ENCODE results near the gene BABAM2. TPM values are rescaled to one million over a fixed set of nuclear protein-coding genes. Genes with fewer than 3 reads are reported as not detected.

The BABAM2 gene
- total and polyA plus RNA-seq, 9 of the 15 experiments (the other 6 are each of a cell fraction or from before 2014, with no cell fraction given), result 10.9 to 37.4 (median 25.6) TPM

GRCh38 chr2:28048341-28048740 is 157.8 kb downstream of the BABAM2 start:
- no peaks in the 10 kb centered on the region for H3K9me1 ChIP-seq (ENCODE audit: control insufficient read depth, insufficient read depth, low read length)
- intact Hi-C loops (cut with micrococcal nuclease) (no loop called here), in situ Hi-C loops (cut with MboI) (no loop called here)
- TF ChIP-seq CBX2 (IDR thresholded peaks at IDR 0.05; ENCODE audit: insufficient read depth, low read length, poor library complexity, severe bottlenecking) (no peak), ZNF324 (CRISPR knock-in tag; IDR thresholded peaks at IDR 0.05) (no peak), CLOCK (CRISPR knock-in tag; IDR thresholded peaks at IDR 0.05; ENCODE audit: borderline replicate concordance) (no peak), CBX8 (IDR thresholded peaks at IDR 0.05; ENCODE audit: borderline replicate concordance, extremely low read depth, low read depth, low read length, poor library complexity, severe bottlenecking) (no peak), CCNT2 (IDR thresholded peaks at IDR 0.05; ENCODE audit: borderline replicate concordance, extremely low read depth, insufficient read length, low read depth, low read length) (no peak), ARHGAP35 (IDR thresholded peaks at IDR 0.05; ENCODE audit: partially characterized antibody) (no peak), RNF219 (CRISPR knock-in tag; IDR thresholded peaks at IDR 0.05) (no peak), TCF7 (IDR thresholded peaks at IDR 0.05; ENCODE audit: borderline replicate concordance) (no peak)
- TF ChIP-seq, protein P1, sequence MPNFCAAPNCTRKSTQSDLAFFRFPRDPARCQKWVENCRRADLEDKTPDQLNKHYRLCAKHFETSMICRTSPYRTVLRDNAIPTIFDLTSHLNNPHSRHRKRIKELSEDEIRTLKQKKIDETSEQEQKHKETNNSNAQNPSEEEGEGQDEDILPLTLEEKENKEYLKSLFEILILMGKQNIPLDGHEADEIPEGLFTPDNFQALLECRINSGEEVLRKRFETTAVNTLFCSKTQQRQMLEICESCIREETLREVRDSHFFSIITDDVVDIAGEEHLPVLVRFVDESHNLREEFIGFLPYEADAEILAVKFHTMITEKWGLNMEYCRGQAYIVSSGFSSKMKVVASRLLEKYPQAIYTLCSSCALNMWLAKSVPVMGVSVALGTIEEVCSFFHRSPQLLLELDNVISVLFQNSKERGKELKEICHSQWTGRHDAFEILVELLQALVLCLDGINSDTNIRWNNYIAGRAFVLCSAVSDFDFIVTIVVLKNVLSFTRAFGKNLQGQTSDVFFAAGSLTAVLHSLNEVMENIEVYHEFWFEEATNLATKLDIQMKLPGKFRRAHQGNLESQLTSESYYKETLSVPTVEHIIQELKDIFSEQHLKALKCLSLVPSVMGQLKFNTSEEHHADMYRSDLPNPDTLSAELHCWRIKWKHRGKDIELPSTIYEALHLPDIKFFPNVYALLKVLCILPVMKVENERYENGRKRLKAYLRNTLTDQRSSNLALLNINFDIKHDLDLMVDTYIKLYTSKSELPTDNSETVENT (CRISPR knock-in tag; IDR thresholded peaks at IDR 0.05), result no peak
- H3K9ac ChIP-seq (ENCODE audit: insufficient read depth in 1 of 2, low read depth in 2 of 2, low read length in 2 of 2), result no peak overlapping the region
- ATAC-seq, result no peak
- FAIRE-seq, result no peak
- no peak overlapping the region for H3K4me2 ChIP-seq (ENCODE audit: insufficient read depth, low read length)
- H3K9me3 ChIP-seq (replicated peaks; ENCODE audit: control insufficient read depth, insufficient read depth, low read depth, low read length), result no peaks in the 10 kb centered on the region
- no peaks in the 10 kb centered on the region for H4K20me1 ChIP-seq (replicated peaks; ENCODE audit: control insufficient read depth, insufficient read depth, low read length)
- no TSS peak for BruUV-seq (replicated peaks)
- no peak overlapping the region for H3K27ac ChIP-seq (ENCODE audit: extremely low read depth, low read depth, low read length)
- no peak overlapping the region for H3K4me3 ChIP-seq
- no peaks in the 10 kb centered on the region for H3K79me2 ChIP-seq (ENCODE audit: control insufficient read depth, insufficient read depth, low read length)
- H3K27me3 ChIP-seq (ENCODE audit: control insufficient read depth in 2 of 2, insufficient read depth in 2 of 2, low read length in 2 of 2), result no peaks in the 10 kb centered on the region
- no peak for DNase-seq (ENCODE audit: extremely low read depth in 1 of 4, low spot score in 3 of 4)
- H3K36me3 ChIP-seq (ENCODE audit: control insufficient read depth, insufficient read depth, low read length), result no peaks in the 10 kb centered on the region
- ChIA-PET POLR2A (no interaction called here), CTCF (ENCODE audit: low intra/inter-chr PET ratio) (no interaction called here)
- WGBS (ENCODE audit: insufficient coverage, low coverage, missing lambda C conversion rate), result 31% methylated on average over 3 of the region's 3 CpGs
- H2AFZ ChIP-seq (ENCODE audit: low read depth, low read length), result no peak overlapping the region
- H3K4me1 ChIP-seq (replicated peaks in 1 of 2; ENCODE audit: control insufficient read depth in 2 of 2, insufficient read depth in 2 of 2, low read length in 2 of 2), result no peaks in the 10 kb centered on the region
